Activated CD4-positive, alpha-beta T cell treated with anti-CD3 and anti-CD28 coated beads, Interleukin-10, Interleukin-2, amounts not matched to agents 100 ng/mL and 50 ng/mL, durations not matched to agents 16 hours and 8 hours (primary cell): ENCODE results near the gene CYP2S1.
"Not testable (repeated sequence)": the region's sequence is repeated elsewhere in the genome, so short reads cannot be mapped to it uniquely, and the experiment has no call there.

Experiments used
- DNase-seq: peaks from one replicate; pipeline ENCODE4 v3.0.0-alpha.2; 2020

The CYP2S1 gene

DNA sequence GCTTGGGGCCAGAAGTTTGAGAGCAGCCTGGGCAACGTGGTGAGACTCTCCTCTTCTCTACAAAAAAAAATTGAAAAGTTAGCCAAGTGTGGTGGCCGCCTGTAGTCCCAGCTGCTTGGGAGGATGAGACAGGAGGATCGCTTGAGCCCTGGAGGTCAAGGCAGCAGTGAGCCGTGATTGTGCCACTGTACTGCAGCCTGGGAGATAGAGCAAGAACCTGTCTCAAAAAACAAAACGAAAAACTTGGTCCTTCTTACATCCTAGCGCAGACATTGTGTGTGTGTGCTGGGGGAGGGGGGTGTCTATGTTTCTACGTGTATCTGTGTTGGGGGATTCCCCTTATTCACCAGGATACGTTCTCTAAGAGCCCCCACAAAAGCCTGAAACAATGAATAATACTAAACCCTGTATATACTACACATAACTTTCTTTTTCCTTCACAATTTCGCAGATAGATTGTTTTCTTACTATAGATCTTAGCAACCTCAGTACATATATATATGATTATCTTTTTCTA lies 33.9 kb downstream of the CYP2S1 start:
- DNase-seq = no peak

DNA sequence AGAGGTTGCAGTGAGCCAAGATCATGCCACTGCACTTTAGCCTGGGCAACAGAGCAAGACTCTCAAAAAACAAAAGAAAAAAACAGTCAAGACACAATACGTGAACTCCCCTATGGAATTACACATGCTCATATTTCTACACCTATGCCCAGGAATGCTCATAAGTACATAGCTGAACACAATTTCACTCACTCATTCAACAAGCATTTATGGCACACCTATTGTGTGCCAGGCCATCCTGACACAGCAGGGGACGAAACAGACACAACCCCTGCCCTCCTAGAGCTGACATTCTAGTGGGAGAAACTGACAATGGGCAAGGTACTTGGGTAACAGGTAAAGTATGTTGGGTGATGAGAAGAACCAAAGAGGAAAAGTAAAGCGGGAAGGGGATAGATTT lies 35.5 kb downstream of the CYP2S1 start:
- no peak for DNase-seq

DNA sequence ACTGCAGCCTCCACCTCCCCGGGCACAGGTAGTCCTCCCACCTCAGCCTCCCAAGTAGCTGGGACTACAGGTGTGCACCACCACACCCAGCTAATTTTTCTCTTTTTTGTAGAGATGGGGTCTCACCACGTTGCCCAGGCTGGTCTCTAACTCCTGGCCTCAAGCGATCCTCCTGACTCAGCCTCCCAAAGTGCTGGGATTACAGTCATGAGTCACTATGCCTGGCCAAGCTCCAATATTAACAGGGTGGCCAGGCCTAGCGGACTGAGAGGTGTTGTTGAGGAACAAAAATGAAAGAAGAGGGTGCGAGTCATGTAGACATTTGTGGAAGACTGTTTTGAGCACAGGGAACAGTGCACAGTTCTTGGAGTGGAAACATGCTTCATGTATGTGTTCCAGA lies 36.3 kb downstream of the CYP2S1 start:
- DNase-seq = not testable (repeated sequence)

DNA sequence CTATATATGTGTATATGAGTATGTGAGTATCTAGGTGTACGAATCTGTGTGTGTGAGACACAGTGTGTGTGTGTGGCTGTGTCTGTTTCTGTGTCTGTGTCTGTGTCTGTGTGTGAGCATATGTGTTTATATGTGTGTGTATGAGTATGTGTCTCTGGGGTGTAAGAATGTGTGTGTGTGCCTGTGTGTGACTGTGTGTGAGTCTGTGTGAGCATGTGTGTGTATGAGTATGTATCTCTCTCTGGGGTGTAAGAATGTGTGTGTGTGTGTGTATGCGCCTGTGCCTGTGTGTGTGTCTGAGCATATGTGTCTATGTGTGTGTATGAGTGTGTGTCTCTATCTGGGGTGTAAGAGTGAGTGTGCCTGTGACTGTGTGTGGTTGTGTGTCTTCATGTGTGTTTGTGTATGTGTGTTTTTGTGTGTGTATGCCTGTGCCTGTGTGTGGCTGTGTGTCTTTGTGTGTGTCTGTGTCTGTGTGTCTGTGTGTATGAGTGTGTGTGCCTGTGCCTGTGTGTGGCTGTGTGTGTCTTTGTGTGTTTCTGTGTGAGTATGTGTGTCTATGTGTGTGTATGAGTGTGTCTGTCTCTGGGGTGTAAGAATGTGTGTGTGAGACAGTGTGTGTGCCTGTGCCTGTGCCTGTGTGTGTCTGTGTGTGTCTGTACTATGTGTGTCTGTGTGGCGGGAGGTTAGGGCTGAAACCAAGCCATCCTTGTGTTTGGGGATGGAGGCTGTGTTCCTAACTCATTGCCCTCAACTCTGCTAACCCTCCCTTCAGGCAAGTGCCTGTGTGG lies 37.2 kb downstream of the CYP2S1 start:
- DNase-seq = no peak

DNA sequence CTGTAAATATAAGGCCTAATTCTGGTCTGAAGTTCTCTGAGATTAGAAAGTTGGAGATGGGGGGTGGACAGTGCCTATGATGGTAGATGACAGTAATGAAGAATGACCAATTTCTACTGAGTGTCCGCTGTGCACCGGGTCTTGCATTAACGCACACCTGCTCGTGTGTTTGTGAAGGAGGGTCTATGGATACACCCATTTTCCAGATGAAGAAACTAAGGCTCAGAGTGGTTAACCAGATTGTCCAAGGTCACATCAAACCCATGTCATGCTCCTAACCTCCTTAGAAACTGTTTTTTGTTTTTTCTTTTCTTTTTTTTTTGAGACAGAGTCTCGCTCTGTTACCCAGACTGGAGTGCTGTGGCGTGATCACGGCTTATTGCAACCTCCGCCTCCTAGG lies 39.7 kb downstream of the CYP2S1 start:
- no peak for DNase-seq

DNA sequence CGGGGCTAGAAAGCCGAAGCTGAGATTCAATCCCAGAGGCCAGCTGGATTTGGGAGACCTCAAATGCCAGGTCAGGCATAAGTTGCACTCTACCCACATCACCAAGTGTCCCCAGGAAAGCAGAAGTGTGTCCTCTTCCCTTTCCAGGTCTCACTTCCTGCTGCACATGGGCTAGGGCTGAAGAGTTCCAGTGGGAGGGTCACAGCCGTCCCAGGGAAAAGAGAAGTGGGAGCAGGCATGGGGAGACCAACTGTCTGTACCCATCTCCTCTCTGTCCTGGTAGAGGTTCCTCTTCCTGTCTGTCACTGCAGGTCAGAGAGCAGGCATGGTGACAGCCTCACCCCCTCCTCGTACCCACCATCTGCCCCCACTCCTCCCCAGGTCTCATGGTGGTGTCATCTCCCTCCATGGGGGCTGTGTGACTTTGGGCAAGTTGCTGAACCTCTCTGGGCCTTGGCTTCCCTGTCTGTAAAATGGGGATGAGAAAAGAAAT lies 40.8 kb downstream of the CYP2S1 start:
- DNase-seq = no peak

DNA sequence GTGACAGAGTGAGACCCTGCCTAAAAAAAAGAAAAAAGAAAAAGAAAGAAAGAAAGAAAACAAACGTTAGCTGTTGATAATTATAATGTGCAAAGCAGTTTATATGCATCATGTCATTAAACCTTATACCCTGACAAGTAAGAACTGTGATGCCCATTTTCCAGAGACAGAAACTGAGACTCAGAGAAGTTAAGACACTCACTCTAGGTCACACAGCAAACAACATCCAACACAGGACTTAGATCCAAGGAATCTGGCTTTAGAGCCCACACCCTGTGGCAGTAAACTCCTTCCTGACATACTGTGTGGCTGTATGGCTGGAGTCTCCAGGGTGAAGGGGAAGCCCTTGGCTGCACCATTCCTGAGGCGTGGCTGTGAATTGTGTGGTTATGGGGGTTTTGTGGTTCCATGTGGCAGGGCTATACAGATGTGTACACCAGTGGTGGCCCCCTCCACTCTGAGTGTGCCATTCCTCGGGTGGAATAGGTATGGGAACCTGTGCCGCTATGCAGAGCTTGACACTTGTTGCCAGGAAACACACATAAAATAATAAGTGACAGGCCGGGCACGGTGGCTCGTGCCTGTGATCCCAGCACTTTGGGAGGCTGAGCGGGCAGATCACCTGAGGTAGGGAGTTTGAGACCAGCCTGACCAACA lies 41.6 kb downstream of the CYP2S1 start:
- DNase-seq = no peak

DNA sequence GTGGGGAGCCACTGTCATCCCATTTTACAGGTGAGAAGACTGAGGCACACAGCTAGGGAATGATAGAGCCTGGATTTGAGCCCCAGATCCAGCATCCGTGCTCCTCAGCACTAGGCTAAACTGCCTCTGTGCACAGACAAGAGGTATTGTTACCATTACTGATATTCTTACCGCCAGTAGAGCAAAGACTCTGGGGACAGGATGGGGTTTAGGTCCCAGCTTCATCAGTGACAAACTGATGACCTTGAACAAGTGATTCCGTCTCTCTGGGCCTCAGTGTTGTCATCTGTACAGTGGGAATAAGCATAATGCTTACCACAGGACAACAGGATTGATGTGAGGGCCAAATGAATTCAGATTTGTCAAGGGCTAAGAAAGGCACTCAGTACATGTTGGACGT lies 42.5 kb downstream of the CYP2S1 start:
- DNase-seq = no peak

DNA sequence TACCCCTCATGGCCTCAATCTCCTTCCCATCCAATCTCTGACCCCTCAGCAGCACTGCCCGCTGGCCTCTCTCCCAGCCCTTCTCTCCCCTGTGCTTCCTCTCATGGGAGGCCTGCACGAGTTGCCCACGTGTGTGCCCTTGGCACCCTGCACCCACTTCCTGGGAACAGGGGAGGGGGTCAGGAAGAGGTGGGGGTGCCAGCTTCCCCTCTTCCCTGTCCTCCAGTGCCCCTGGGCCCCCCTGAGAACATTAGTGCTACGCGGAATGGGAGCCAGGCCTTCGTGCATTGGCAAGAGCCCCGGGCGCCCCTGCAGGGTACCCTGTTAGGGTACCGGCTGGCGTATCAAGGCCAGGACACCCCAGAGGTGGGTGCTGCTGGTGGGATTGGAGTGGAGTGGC lies 45.2 kb downstream of the CYP2S1 start:
- DNase-seq = no peak

DNA sequence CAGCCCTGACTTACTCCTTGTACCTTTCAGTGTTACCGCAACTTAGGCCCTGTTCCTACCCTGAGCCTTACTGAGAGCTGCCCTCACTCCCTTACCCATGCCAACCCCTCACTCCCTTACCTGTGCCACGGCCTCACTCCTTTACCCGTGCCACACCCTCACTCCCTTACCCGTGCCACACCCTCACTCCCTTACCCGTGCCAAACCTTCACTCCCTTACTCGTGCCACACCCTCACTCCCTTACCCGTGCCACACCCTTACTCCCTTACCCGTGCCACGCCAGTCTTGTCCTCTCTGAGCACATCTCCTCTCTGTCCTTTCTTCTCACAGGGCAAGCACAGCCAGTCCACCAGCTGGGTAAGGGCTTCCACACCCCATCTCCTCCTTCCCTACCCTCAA lies 46.3 kb downstream of the CYP2S1 start:
- no peak for DNase-seq

DNA sequence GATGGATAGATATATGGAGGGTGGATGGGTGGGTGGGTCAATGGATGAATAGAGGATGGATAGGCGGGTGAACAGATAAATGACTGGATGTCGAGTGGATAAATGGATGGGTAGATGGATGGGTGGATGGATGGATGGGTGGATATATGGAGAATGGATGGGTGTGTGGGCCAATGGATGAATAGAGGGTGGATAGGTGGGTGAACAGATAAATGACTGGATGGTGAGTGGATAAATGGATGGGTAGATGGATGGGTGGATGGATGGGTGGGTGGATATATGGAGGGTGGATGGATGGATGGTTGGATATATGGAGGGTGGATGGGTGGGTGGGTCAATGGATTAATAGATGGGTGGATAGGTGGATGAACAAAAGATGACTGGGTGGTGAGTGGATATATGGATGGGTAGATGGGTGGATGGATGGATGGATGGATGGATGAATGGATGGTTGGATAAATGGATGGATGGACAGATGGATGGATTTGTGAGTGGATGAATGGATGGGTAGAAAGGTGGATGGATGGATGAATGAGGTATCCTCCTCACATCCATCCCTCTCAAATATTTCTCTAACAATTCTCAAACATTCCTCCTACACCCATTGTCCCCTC lies 47.0 kb downstream of the CYP2S1 start:
- DNase-seq = no peak

DNA sequence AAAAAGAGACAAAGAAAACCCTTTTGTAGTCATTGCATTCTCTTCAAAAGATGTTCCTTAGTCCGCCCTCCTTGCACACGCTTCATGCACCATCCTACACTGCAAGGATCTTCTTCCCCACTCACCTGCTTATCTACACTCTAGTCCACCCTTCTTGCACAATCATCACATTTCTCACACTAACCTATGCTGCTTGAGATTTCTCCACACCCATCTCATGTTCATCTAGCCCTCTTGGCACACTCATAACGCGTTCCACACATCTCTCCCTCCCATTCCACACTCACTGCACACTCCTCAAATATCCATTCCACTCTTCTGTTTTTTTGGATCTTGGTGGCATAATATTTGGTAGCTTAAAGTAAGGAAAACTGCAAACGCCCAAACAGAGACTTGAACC lies 48.8 kb downstream of the CYP2S1 start:
- no peak for DNase-seq

DNA sequence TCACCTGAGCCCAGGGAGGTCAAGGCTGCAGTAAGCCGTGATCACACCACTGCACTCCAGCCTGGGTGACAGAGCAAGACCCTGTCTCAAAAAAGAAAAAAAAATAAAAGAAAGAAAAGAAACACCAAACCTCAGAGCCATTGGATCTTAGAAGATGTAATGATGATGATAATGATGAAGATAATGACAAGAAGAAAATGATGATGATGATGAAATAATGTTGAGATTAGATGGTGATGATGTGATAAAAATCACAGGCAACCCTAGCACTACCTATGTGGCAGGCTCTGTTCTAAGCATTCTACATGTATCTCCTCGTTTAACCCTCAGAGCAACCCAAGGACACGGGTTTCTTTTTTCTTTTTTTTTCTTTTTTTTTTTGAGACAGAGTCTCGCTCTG lies 51.1 kb downstream of the CYP2S1 start:
- DNase-seq = no peak

DNA sequence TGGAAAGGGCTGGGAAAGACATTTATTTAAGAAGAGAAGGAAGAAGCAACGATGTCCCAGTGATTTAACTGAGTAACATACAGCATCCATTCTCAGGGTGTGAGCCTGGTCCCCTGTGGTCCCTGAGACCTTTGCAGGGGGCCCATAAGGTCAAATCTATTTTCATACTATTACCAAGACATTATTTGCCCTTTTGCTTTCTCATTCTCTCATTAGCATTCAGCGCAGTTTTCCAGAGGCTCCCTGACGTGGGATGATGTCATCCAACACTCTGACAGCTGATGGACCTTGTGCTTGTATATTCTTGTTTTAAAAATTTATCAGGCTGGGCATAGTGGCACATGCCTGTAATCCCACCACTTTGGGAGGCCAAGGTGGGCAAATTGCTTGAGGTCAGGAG lies 52.8 kb downstream of the CYP2S1 start:
- no peak for DNase-seq

DNA sequence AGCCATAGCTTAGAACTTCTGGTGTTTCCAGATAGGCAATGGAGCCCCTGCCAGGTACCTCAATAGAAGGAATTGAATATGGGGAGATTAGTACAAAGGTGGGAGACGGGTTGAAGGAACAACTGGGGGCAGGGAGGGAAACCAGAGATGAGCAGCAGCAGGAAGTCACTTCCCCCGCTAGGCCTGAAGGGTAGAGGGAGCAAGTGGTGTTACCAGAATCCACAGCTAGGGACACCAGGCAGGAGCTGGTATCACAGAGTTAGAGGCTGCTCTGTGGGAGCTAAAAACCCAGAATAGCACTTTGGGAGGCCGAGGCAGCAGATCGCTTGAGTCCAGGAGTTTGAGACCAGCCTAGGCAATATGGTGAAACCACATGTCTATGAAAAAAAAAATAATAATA lies 55.9 kb downstream of the CYP2S1 start:
- DNase-seq = no peak

DNA sequence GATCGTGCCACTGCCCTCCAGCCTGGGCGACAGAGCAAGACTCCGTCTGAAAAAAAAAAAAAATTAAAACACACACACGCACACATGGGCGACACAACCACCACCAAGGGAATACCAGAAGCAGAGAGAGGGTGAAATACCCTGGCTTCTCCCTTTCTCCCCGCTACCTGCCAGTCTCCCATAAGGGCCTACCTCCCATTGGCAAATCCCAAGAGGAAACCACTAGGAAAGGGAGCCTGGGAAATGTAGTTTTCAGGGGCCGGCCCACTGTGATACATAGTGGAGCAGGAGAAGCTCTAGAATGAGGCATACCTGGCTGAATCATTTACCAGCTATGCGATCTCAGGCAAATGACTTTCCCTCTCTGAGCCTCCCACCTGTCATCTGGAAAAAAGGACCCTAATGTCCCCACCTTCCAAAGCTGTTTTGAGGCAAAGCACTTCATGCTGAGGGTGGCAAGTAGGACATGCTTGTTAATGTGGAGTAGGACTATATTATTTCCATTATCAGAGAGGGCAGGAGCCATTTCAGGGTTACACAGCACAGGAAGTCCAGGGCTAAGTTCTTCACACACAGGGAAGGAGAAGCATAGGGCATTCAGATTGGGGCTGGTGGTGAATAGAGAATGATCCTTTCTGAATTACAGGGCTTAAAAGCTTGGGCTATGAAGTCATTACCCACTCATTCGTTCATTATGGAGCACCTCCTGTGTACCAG lies 56.8 kb downstream of the CYP2S1 start:
- DNase-seq = no peak

DNA sequence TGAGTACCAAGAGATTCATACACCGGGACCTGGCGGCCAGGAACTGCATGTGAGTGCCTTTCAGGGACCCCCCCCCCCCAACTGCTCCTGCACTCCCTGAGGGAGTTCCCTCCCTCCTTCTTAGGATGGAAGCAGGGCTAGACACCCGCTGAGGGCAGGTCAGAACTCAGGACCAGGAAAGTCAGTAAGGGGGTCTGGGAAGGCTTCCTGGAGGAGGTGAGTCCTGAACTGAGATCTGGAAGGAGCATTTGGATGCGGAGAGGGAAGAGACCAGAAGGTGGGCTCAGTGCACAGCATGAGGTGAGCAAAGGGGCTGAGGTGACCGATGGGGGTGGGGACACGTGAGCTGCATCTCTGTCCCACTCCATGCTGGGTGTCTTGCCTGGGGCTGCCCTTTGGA lies 60.6 kb downstream of the CYP2S1 start:
- no peak for DNase-seq

DNA sequence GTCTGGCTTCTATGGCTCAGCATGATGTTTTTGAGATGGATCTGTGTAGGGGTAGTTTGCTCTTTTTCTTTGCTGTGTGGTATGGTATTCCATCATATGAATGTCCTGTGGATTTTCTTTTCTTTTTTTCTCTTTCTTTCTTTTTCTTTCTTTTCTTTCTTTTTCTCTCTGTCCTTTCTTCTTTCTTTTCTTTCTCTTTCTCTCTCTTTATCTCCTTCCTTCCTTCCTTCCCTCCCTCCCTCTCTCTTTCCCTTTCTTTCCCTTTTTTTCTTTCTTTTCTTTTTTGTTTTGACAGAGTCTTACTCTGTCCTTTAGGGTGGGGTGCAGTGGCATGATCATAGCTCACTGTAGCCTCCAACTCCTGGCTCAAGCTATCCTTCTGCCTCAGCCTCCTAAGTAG lies 62.2 kb downstream of the CYP2S1 start:
- DNase-seq = no peak
